HS-5 (cell line): ENCODE results near the gene CHM.
"Not testable (repeated sequence)": the region's sequence is repeated elsewhere in the genome, so short reads cannot be mapped to it uniquely, and the experiment has no call there.

Experiments used
- DNase-seq: peaks from one replicate; pipeline ENCODE4 v3.0.0-alpha.2; 2012; ENCODE audit warnings: low read depth

The CHM gene, protein sequence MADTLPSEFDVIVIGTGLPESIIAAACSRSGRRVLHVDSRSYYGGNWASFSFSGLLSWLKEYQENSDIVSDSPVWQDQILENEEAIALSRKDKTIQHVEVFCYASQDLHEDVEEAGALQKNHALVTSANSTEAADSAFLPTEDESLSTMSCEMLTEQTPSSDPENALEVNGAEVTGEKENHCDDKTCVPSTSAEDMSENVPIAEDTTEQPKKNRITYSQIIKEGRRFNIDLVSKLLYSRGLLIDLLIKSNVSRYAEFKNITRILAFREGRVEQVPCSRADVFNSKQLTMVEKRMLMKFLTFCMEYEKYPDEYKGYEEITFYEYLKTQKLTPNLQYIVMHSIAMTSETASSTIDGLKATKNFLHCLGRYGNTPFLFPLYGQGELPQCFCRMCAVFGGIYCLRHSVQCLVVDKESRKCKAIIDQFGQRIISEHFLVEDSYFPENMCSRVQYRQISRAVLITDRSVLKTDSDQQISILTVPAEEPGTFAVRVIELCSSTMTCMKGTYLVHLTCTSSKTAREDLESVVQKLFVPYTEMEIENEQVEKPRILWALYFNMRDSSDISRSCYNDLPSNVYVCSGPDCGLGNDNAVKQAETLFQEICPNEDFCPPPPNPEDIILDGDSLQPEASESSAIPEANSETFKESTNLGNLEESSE

DNA sequence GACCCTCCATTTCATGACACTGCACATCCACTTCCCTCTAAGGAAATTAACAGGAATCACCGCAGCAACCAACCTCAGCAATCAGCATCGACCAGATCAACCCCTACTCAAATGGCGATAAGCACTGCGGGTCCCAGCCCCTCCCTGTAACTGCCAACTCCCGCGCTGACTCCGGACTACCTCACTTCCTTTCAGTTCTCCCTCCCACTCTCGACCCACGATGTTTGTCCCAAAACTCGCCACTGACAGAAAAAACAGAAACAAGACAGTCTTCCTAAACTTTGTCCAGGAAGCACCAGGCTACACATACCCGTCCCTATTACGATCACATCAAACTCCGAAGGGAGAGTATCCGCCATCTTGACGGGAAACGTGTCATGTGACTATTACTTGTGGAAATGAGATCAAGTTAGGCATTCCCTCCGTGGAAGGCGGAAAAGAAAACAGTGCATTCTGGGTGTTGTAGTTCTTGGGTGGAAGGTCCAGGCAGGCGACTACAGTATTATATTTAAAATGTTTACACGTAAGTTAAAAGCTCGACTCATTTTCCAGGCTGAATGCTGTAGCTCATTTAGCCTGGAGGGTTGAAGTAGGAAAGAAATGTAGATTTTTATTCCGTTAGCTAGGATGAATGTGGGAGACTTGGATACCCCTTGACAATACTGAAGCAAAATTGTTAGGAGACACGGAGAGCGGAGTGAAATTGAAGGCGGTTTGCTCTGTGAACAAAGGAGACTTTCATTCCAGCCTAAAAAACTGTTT is at the start of gene CHM:
CHM (minus strand) TSS at position 385 of the 762 bp plus-strand sequence; CDS start at position 359, 26 bp downstream.
- peak; percentile 46 for DNase-seq

- DNase-seq = no peak
Observed at GRCh38 chrX:86078650-86079049, 31.3 kb upstream of the CHM start.

DNA sequence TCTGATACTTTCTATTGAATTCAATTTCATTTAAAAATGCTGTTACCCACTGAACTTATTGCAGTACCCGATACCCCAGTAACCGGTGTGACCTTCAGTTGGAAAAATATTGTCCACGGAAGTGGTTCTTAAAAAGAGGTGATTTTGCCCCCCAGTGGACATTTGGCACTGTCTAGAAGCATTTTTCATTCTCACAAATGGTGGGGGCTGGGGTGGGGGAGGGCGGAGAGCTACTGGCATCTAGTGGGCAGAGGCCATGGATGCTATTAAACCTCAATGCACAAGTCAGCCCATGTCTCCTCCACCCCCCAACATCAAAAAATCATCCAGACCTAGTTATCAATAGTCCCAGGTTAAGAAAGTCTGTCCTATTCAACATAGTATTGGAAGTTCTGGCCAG is 19.6 kb upstream of the CHM start:
- no peak for DNase-seq

GRCh38 chrX:86061407-86061806 is 14.0 kb upstream of the CHM start:
- no peak for DNase-seq

DNA sequence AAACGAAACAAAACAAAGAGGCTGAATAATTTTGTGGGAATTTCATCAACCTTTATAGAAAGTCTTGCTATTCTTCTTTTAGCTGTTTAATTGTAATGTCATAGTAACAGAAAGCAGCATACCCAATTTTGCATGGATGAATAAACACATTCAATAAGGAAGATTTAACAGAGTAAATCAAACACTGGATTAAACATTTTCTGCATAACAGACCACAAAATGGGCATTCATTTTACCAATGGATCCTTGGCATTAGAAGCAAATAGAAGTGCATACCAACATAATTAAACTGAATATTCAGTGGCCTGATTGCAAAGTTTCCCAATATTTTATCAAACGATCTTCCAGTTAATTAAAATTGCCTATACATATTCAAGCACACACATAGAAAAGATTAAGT is 4.4 kb upstream of the CHM start:
- no peak for DNase-seq

DNA sequence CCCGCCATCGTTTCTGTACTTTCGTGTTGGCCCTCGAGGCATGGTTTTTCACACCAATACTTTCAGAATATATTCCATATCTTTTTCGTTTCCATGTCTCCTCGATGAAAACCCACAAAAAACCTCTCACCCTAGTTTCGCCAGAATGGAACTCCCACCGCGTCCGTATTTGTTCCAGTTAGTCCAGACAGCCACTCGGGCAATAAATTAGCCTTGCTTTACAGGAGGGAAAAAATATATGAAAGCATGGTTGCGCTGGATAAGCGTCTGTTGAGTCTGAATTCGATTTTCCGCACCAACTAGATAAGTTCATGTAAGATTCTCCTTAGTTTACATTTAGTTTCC is 550 bp upstream of the CHM start:
- no peak for DNase-seq

DNA sequence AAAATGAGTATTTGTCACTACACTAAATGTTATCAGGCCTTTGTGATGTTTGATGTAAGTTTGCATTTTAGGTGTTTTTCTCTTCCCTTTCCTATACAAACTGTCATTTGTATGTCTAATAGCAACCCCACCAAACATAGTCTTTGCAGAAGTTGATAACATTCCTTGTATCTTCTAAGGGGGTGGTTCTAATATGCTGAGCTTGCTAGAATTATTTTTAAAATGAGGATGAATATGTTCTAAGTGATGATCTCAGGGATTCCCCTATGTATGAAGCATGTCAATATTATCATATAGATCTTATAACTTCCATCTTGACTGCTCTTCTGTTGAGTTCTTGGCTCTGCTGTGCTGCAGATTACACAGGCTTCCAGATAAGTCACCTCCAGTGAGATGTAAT is 3.1 kb downstream of the CHM start:
- no peak for DNase-seq

GRCh38 chrX:86039625-86040568 is 7.5 kb downstream of the CHM start:
- no peak for DNase-seq

- no peak for DNase-seq
Observed at GRCh38 chrX:86033385-86033784, 14.0 kb downstream of the CHM start.

DNA sequence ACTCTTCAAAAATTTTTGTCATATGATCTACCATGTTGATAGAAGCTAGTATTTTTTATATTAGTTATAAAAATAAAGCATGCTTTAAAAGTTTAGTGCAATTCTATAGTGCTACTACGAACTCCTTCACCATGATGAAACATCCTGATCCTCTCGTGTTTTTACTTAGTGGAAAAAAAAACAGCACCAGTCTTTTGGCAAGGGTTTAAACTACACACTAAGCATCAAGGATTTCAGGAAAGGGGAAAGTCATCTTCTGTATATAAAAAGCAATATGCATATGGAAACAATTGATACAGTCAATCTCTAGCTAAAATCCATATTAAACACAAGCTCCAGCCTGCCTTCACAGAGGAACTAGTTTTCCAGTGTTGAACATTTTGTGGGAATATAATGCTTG is 18.7 kb downstream of the CHM start:
- no peak for DNase-seq

DNA sequence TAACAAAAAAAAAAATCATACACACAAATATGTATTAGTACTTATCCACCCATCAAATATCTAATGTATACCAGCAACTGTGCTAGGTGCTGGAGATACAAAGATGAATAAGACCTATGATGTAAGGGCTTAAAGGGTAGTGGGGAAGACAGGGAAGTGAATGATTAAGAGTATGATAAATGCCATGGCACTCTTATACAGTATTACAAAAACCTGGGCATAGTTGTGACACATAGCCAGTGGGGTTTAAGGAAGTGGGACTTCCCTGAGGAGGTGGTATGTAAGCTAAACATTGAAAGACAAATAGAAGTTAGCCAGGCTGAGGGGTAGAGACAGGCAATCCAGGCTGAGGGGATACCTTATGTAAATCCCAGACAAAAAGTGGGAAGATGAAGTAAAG is 23.5 kb downstream of the CHM start:
- no peak for DNase-seq

GRCh38 chrX:86021652-86022289 is 25.6 kb downstream of the CHM start:
- DNase-seq = no peak

- no peak for DNase-seq
Observed at GRCh38 chrX:86016139-86016538, 31.2 kb downstream of the CHM start.

GRCh38 chrX:86014959-86015358 is 32.4 kb downstream of the CHM start:
- DNase-seq = not testable (repeated sequence)

GRCh38 chrX:86014421-86014820 is 32.9 kb downstream of the CHM start:
- no peak for DNase-seq

DNA sequence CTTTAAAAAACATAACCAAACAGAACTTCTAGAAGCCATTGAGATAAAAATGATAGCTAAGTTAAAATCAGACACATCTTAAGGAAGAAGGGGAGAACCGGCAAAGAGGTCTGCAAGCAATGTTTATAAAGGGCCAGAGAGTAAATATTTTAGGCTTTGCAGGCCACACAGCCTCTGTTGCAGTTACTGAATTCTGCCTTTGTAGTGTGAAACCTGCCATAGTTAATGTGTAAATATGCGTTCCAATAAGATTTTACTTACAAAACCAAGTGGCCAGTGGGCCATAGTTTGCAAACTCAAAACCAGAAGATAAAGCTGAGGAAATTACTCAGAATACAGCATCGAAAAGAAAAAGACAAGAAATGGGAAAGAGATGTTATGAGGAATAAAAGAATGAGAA is 33.6 kb downstream of the CHM start:
- DNase-seq = no peak

DNA sequence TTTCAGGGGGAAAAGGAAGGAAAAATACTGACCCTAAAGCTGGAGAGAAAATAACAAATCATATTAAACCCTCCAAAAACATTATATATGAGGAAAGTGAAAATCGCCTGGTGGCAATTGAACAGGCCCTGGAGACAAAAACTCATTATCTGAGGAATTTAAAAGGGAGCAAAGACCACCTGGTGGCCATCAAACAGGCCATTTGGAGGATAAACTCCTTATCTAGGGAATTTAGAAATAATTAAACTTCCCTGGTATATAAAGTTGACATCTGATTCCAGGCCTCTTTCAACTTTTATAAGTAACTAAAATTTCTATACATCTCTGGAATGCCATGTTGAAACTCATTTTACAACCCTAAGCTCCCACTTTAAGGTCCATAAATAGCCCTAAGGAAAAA is 35.2 kb downstream of the CHM start:
- DNase-seq = no peak

DNA sequence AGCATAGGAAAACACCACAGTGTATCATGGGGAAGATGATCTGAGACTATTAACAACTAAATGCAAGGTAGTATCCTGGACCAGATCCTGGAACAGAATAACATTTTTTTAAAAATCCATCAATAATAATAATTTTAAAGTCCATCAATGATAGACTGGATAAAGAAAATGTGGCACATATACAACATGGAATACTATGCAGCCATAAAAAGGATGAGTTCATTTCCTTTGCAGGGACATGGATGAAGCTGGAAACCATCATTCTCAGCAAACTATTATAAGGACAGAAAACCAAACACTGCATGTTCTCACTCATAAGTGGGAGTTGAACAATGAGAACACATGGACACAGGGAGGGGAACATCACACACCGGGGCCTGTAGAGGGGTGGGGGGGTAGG is 37.6 kb downstream of the CHM start:
- not testable (repeated sequence) for DNase-seq

- not testable (repeated sequence) for DNase-seq
Observed at GRCh38 chrX:86007891-86008290, 39.5 kb downstream of the CHM start.

GRCh38 chrX:86002076-86002896 is 45.1 kb downstream of the CHM start:
- no peak for DNase-seq

GRCh38 chrX:85998954-85999353 is 48.4 kb downstream of the CHM start:
- no peak for DNase-seq
